Stimulated activated CD4-positive, alpha-beta T cell treated with anti-CD3 and anti-CD28 coated beads, Interleukin-4, amount 100 ng/mL, for 48 hours (primary cell): ENCODE data around the gene NOX4.
"Not testable (repeated sequence)": the region's sequence is repeated elsewhere in the genome, so short reads cannot be mapped to it uniquely, and the experiment has no call there.

Experiments
- DNase-seq, 2 donors: peaks; one replicate each; pipeline ENCODE4 v3.0.0-alpha.2; 2020; ENCODE audit warnings: low read depth in 2 of 2

The NOX4 gene

GRCh38 chr11:89458716-89459115 lies 32.5 kb downstream of the NOX4 start:
- no peak for DNase-seq

- no peak for DNase-seq
Measured at GRCh38 chr11:89457190-89457589, 34.0 kb downstream of the NOX4 start.

- no peak for DNase-seq
Measured at GRCh38 chr11:89456681-89457080, 34.5 kb downstream of the NOX4 start.

GRCh38 chr11:89452780-89453179 lies 38.4 kb downstream of the NOX4 start:
- DNase-seq: no peak

GRCh38 chr11:89447845-89448244 lies 43.3 kb downstream of the NOX4 start:
- DNase-seq: no peak

GRCh38 chr11:89443361-89444322 lies 47.5 kb downstream of the NOX4 start:
- DNase-seq: no peak

GRCh38 chr11:89442801-89443200 lies 48.4 kb downstream of the NOX4 start:
- DNase-seq: no peak

- no peak for DNase-seq
Measured at GRCh38 chr11:89441606-89442005, 49.6 kb downstream of the NOX4 start.

- DNase-seq: no peak
Measured at GRCh38 chr11:89437317-89437716, 53.9 kb downstream of the NOX4 start.

- DNase-seq: no peak
Measured at GRCh38 chr11:89436071-89436470, 55.1 kb downstream of the NOX4 start.

GRCh38 chr11:89433278-89433677 lies 57.9 kb downstream of the NOX4 start:
- no peak for DNase-seq

- DNase-seq: not testable (repeated sequence)
Measured at GRCh38 chr11:89432182-89432581, 59.0 kb downstream of the NOX4 start.

- DNase-seq: not testable (repeated sequence)
Measured at GRCh38 chr11:89426501-89426900, 64.7 kb downstream of the NOX4 start.

- no peak for DNase-seq
Measured at GRCh38 chr11:89421718-89422117, 69.5 kb downstream of the NOX4 start.

- DNase-seq: no peak
Measured at GRCh38 chr11:89420981-89421380, 70.2 kb downstream of the NOX4 start.

- DNase-seq: no peak
Measured at GRCh38 chr11:89416961-89417360, 74.2 kb downstream of the NOX4 start.

GRCh38 chr11:89411112-89411511 lies 80.1 kb downstream of the NOX4 start:
- DNase-seq: not testable (repeated sequence)

GRCh38 chr11:89410666-89411065 lies 80.5 kb downstream of the NOX4 start:
- DNase-seq: not testable (repeated sequence)

- not testable (repeated sequence) for DNase-seq
Measured at GRCh38 chr11:89408441-89408840, 82.7 kb downstream of the NOX4 start.

- DNase-seq: no peak
Measured at GRCh38 chr11:89405629-89406028, 85.5 kb downstream of the NOX4 start.

GRCh38 chr11:89391654-89392053 lies 99.5 kb downstream of the NOX4 start:
- not testable (repeated sequence) for DNase-seq

- not testable (repeated sequence) for DNase-seq
Measured at GRCh38 chr11:89387501-89387900, 103.7 kb downstream of the NOX4 start.

- DNase-seq: not testable (repeated sequence)
Measured at GRCh38 chr11:89382986-89383385, 108.2 kb downstream of the NOX4 start.
